HCT116 (cell line): ENCODE results near the gene IL17RD. TPM values are rescaled to one million over a fixed set of nuclear protein-coding genes. Genes with fewer than 3 reads are reported as not detected.

Experiments
- ATAC-seq: fragments of 200-7000 bp; cut with Tn5 transposase; 2 replicates; pipeline ENCODE4 v1.9.1; 2020; ENCODE audit warnings: mild to moderate bottlenecking, moderate library complexity
- BruUV-seq: library from RNA; stranded (reverse); fragments of 400-500 nt; replicated peaks from 2 replicates; lab custom pipeline; 2021; lab: Mats Ljungman, UMichigan
- CTCF ChIA-PET: fragments of 300-600 bp; sonication (Branson Sonifier 250); formaldehyde crosslinking; loops from one replicate; lab custom pipeline; 2021; ENCODE audit warnings: antibody characterized with exemption; lab: Charles Lee
- POLR2A ChIA-PET: fragments of 300-600, 350-600 bp; sonication (Branson Sonifier 250); formaldehyde crosslinking; loops from one replicate; lab custom pipeline; 2021; ENCODE audit warnings: antibody characterized with exemption; lab: Charles Lee
- RAD21 ChIA-PET, 2 experiments: fragments of 300-600 bp; sonication (Branson Sonifier 250); formaldehyde crosslinking; loops; one replicate each; lab custom pipeline; 2023; ENCODE audit warnings: low total read pairs in 2 of 2; ENCODE audit not compliant: uncharacterized antibody in 2 of 2, unreplicated experiment in 2 of 2, low non-redundant PET in 1 of 2; lab: Charles Lee
- DNase-seq: peaks from one replicate; pipeline ENCODE4 v3.0.0-alpha.2; 2010; ENCODE audit warnings: low read depth, low spot score
- H2AFZ ChIP-seq: fragments of 200-600 bp; shearing (Covaris generic), sonication (generic); 2 replicates; pipeline ENCODE4 v1.6.1; 2017; ENCODE audit warnings: low read depth, mixed run types, mixed read lengths, antibody characterized with exemption, low read length; ENCODE audit not compliant: poor library complexity, severe bottlenecking
- H3K27ac ChIP-seq: 2 replicates; pipeline ENCODE4 v1.5.1; 2012; ENCODE audit warnings: low read depth, low read length
- H3K27me3 ChIP-seq: fragments of 200-600 bp; sonication (generic); 2 replicates; pipeline ENCODE4 v1.6.1; 2016; ENCODE audit warnings: mixed run types, low read length, mixed read lengths; ENCODE audit not compliant: insufficient read depth
- H3K36me3 ChIP-seq, 2 experiments: fragments of 200-500 bp in 1 of 2; fragments of 200-600 bp in 1 of 2; sonication (Bioruptor generic) in 1 of 2; sonication (generic) in 1 of 2; 2 replicates each; pipeline versions ENCODE4 v1.5.1 to v1.6.1; 2014 to 2016; ENCODE audit warnings: low read length in 2 of 2, inconsistent platforms in 1 of 2, mixed read lengths in 1 of 2, mixed run types in 1 of 2; ENCODE audit not compliant: insufficient read depth in 2 of 2, control insufficient read depth in 1 of 2
- H3K4me1 ChIP-seq, 2 experiments: fragments of 200-600 bp in 1 of 2; sonication (generic) in 1 of 2; 2 replicates each; pipeline versions ENCODE4 v1.5.1 to v1.6.1; 2012 to 2017; ENCODE audit warnings: low read length in 2 of 2, inconsistent platforms in 1 of 2, mild to moderate bottlenecking in 1 of 2, mixed read lengths in 1 of 2, mixed run types in 1 of 2, moderate library complexity in 1 of 2; ENCODE audit not compliant: insufficient read depth in 2 of 2, control insufficient read depth in 1 of 2
- H3K4me2 ChIP-seq: fragments of 200-600 bp; sonication (generic); 2 replicates; pipeline ENCODE4 v1.6.1; 2017; ENCODE audit warnings: mixed run types, low read length, mixed read lengths
- H3K4me3 ChIP-seq, 2 experiments: fragments of 200-600 bp in 1 of 2; sonication (generic) in 1 of 2; replicated peaks in 1 of 2; 2 replicates each; pipeline ENCODE4 v1.5.1; 2011 to 2016; ENCODE audit warnings: low read length in 2 of 2, control low read depth in 1 of 2, low read depth in 1 of 2, mild to moderate bottlenecking in 1 of 2, mixed read lengths in 1 of 2, mixed run types in 1 of 2
- H3K79me2 ChIP-seq: fragments of 200-600 bp; sonication (generic); 2 replicates; pipeline ENCODE4 v1.6.1; 2017; ENCODE audit warnings: mild to moderate bottlenecking, mixed run types, low read length, moderate library complexity, mixed read lengths; ENCODE audit not compliant: insufficient read depth
- H3K9ac ChIP-seq: fragments of 200-600 bp; sonication (generic); 2 replicates; pipeline ENCODE4 v1.6.1; 2016; ENCODE audit warnings: low read length, mixed read lengths
- H3K9me2 ChIP-seq: fragments of 200-600 bp; sonication (generic), shearing (Covaris generic); 2 replicates; pipeline ENCODE4 v1.6.1; 2017; ENCODE audit warnings: mixed run types, mild to moderate bottlenecking, moderate library complexity; ENCODE audit not compliant: insufficient read depth
- H3K9me3 ChIP-seq, 2 experiments: fragments of 200-500 bp in 1 of 2; fragments of 200-600 bp in 1 of 2; sonication (Bioruptor generic) in 1 of 2; sonication (generic) in 1 of 2; 2 replicates each; pipeline ENCODE4 v1.6.1; 2014 to 2017; ENCODE audit warnings: low read length in 2 of 2, mixed read lengths in 2 of 2, inconsistent platforms in 1 of 2, low read depth in 1 of 2, mild to moderate bottlenecking in 1 of 2, mixed run types in 1 of 2, moderate library complexity in 1 of 2; ENCODE audit not compliant: control insufficient read depth in 1 of 2, insufficient read depth in 1 of 2
- H4K20me1 ChIP-seq: fragments of 200-600 bp; sonication (generic), shearing (Covaris generic); 2 replicates; pipeline ENCODE4 v1.6.1; 2017; ENCODE audit warnings: mixed run types, mild to moderate bottlenecking, moderate library complexity; ENCODE audit not compliant: insufficient read depth
- ATF3 ChIP-seq: IDR thresholded peaks from 2 replicates; pipeline ENCODE4 v1.6.1; 2012
- CBX3 ChIP-seq: IDR thresholded peaks from 2 replicates; pipeline ENCODE4 v1.6.1; 2012; ENCODE audit warnings: low read depth
- CTCF ChIP-seq, 3 experiments: fragments of 200-600 bp in 1 of 3; sonication (generic) in 1 of 3; IDR thresholded peaks in 2 of 3; conservative IDR thresholded peaks in 1 of 3; 2 replicates each; pipeline ENCODE4 v1.5.1; 2012 to 2017; ENCODE audit warnings: low read depth in 2 of 3, low read length in 2 of 3, antibody characterized with exemption in 1 of 3, borderline replicate concordance in 1 of 3, control low read depth in 1 of 3, mild to moderate bottlenecking in 1 of 3, mixed read lengths in 1 of 3, mixed run types in 1 of 3, moderate library complexity in 1 of 3; ENCODE audit not compliant: insufficient read depth in 1 of 3
- EGR1 ChIP-seq: IDR thresholded peaks from 2 replicates; pipeline ENCODE4 v1.6.1; 2012; ENCODE audit warnings: low read depth
- EZH2 ChIP-seq: fragments of 200-600 bp; sonication (generic); IDR thresholded peaks from 2 replicates; pipeline ENCODE4 v1.6.1; 2017; ENCODE audit warnings: antibody characterized with exemption, mixed run types
- JUND ChIP-seq: IDR thresholded peaks from 2 replicates; pipeline ENCODE4 v1.6.1; 2012
- RAD21 ChIP-seq: IDR thresholded peaks from 2 replicates; pipeline ENCODE4 v1.6.1; 2012; ENCODE audit warnings: low read depth, mild to moderate bottlenecking
- SP1 ChIP-seq: IDR thresholded peaks from 2 replicates; pipeline ENCODE4 v1.6.1; 2012; ENCODE audit warnings: low read depth
- TCF7L2 ChIP-seq: IDR thresholded peaks from 2 replicates; pipeline ENCODE4 v1.7.0; 2011; ENCODE audit warnings: borderline replicate concordance, inconsistent platforms; ENCODE audit not compliant: insufficient read depth, insufficient read length; ENCODE audit errors: extremely low read depth
- YY1 ChIP-seq: IDR thresholded peaks from 2 replicates; pipeline ENCODE4 v1.6.1; 2011; ENCODE audit warnings: low read length, low read depth, moderate library complexity, mild to moderate bottlenecking; ENCODE audit not compliant: insufficient replicate concordance; ENCODE audit errors: extremely low read depth
- ZBTB33 ChIP-seq: IDR thresholded peaks from 2 replicates; pipeline ENCODE4 v1.6.1; 2011; ENCODE audit warnings: mild to moderate bottlenecking, low read length, moderate library complexity; ENCODE audit not compliant: insufficient replicate concordance; ENCODE audit errors: extremely low read depth
- intact Hi-C: fragments of 100-400 bp; cut with micrococcal nuclease; formaldehyde crosslinking; loops from 2 replicates; pipeline ENCODE4 v1.10.0; 2022
- total RNA-seq: library from RNA; stranded (reverse); gene quantifications from one replicate; pipeline ENCODE4 v1.2.1, GENCODE V29; 2021; ENCODE audit not compliant: unreplicated experiment

IL17RD gene
- total RNA-seq, 1 experiment from 2014 or later = 12.3 TPM

GRCh38 chr3:57192028-57192427, 26.9 kb upstream of the IL17RD start:
- ATAC-seq = no peak
- DNase-seq = no peak
- no peaks in the 10 kb centered on the region for H3K9me2 ChIP-seq
- H3K36me3 ChIP-seq = no peaks in the 10 kb centered on the region
- no peak overlapping the region for H2AFZ ChIP-seq
- no peaks in the 10 kb centered on the region for H3K27me3 ChIP-seq
- no peaks in the 10 kb centered on the region for H3K79me2 ChIP-seq
- H3K4me3 ChIP-seq = no peak overlapping the region
- H3K9me3 ChIP-seq = no peaks in the 10 kb centered on the region
- ChIA-PET RAD21 (no interaction called here), CTCF (no interaction called here), POLR2A (no interaction called here)
- no peak overlapping the region for H3K4me2 ChIP-seq
- BruUV-seq = no TSS peak
- intact Hi-C loops = no loop called here
- no peak overlapping the region for H3K27ac ChIP-seq
- no peaks in the 10 kb centered on the region for H4K20me1 ChIP-seq
- H3K9ac ChIP-seq = no peak overlapping the region
- TF ChIP-seq JUND (no peak), TCF7L2 (no peak), RAD21 (no peak), YY1 (no peak), EGR1 (no peak), SP1 (no peak), EZH2 (no peak), CBX3 (no peak), ATF3 (no peak)
- H3K4me1 ChIP-seq = no peaks in the 10 kb centered on the region

GRCh38 chr3:57184526-57184925, 19.4 kb upstream of the IL17RD start:
- intact Hi-C loops = no loop called here
- Histone ChIP-seq H3K9me3 (no peaks in the 10 kb centered on the region; a peak in 1 of 4 replicates), H3K36me3 (no peaks in the 10 kb centered on the region), H4K20me1 (no peaks in the 10 kb centered on the region), H3K4me1 (no peaks in the 10 kb centered on the region), H3K79me2 (no peaks in the 10 kb centered on the region), H3K9me2 (no peaks in the 10 kb centered on the region), H2AFZ (no peak overlapping the region), H3K4me2 (no peak overlapping the region), H3K27me3 (no peaks in the 10 kb centered on the region), H3K4me3 (no peak overlapping the region), H3K27ac (no peak overlapping the region), H3K9ac (no peak overlapping the region)
- TF ChIP-seq YY1 (no peak), CTCF (IDR thresholded peaks at IDR 0.05 in 2 of 3, conservative IDR thresholded peaks at IDR 0.05 in 1 of 3; ENCODE audit: borderline replicate concordance in 1 of 3, insufficient read depth in 1 of 3, low read depth in 2 of 3, low read length in 2 of 3) (no peak), ZBTB33 (no peak), ATF3 (no peak), EGR1 (no peak), JUND (no peak)
- POLR2A ChIA-PET = no interaction called here
- CTCF ChIA-PET = no interaction called here
- DNase-seq (no peak), ATAC-seq (no peak)
- BruUV-seq = no TSS peak
- RAD21 ChIA-PET = no interaction called here
